Effector CD4-positive, alpha-beta T cell (primary cell): ENCODE measurements around the gene GNG2.
A peak's percentile ranks its signal among the peaks of the same experiment; 100 is the strongest.

Source experiments
- DNase-seq: peaks from one replicate; pipeline ENCODE4 v3.0.0-alpha.2; 2020

GNG2 gene

GRCh38 chr14:51950007-51950406 lies 89.6 kb downstream of the GNG2 start:
- no peak for DNase-seq

- DNase-seq: no peak
Observed at GRCh38 chr14:51951656-51952055, 91.2 kb downstream of the GNG2 start.

- DNase-seq: no peak
Observed at GRCh38 chr14:51954031-51954430, 93.6 kb downstream of the GNG2 start.

- DNase-seq: no peak
Observed at GRCh38 chr14:51954657-51955056, 94.2 kb downstream of the GNG2 start.

GRCh38 chr14:51957950-51958349 lies 97.5 kb downstream of the GNG2 start:
- DNase-seq: no peak

- DNase-seq: no peak
Observed at GRCh38 chr14:51959928-51960327, 99.5 kb downstream of the GNG2 start.

GRCh38 chr14:51960866-51961265 lies 100.5 kb downstream of the GNG2 start:
- DNase-seq: no peak

GRCh38 chr14:51962711-51963110 lies 102.3 kb downstream of the GNG2 start:
- DNase-seq: no peak

GRCh38 chr14:51963286-51963685 lies 102.9 kb downstream of the GNG2 start:
- DNase-seq: no peak

GRCh38 chr14:51967521-51967920 lies 107.1 kb downstream of the GNG2 start:
- no peak for DNase-seq

- no peak for DNase-seq
Observed at GRCh38 chr14:51969852-51970540, 109.6 kb downstream of the GNG2 start.

- no peak for DNase-seq
Observed at GRCh38 chr14:51972566-51972965, 112.2 kb downstream of the GNG2 start.

- no peak for DNase-seq
Observed at GRCh38 chr14:51977075-51977474, 116.7 kb downstream of the GNG2 start.

GRCh38 chr14:51978681-51979085 lies 118.3 kb downstream of the GNG2 start:
- DNase-seq: no peak

- DNase-seq: peak; percentile 79
Observed at GRCh38 chr14:51979088-51979709, 118.8 kb downstream of the GNG2 start.

GRCh38 chr14:51981218-51981854 lies 120.9 kb downstream of the GNG2 start:
- no peak for DNase-seq

- no peak for DNase-seq
Observed at GRCh38 chr14:51988221-51988620, 127.8 kb downstream of the GNG2 start.

- DNase-seq: peak; percentile 89
Observed at GRCh38 chr14:51989293-51990234, 129.2 kb downstream of the GNG2 start, which contains the start of gene RTRAF. Gene RTRAF, plus strand, starts transcription at chr14:51989546. Its CDS starts 94 bp downstream, at chr14:51989640.

- no peak for DNase-seq
Observed at GRCh38 chr14:51990488-51990887, 130.1 kb downstream of the GNG2 start.

- DNase-seq: no peak
Observed at GRCh38 chr14:51993285-51993920, 133.0 kb downstream of the GNG2 start.

GRCh38 chr14:51996148-51996746 lies 135.8 kb downstream of the GNG2 start:
- no peak for DNase-seq

- DNase-seq: no peak
Observed at GRCh38 chr14:51998348-51998747, 137.9 kb downstream of the GNG2 start.
